SU-DHL-6 (cell line): Measurements from ENCODE around the gene ACTN4.

Experiments used
- H2AFZ ChIP-seq: fragments of 200-600 bp; sonication (generic); 2 replicates; pipeline ENCODE4 v1.6.1; 2014; ENCODE audit warnings: low read depth, mild to moderate bottlenecking, moderate library complexity, mixed read lengths, antibody characterized with exemption, low read length; ENCODE audit not compliant: severe bottlenecking
- H3F3A ChIP-seq: fragments of 200-600 bp; shearing (Covaris generic); 2 replicates; pipeline ENCODE4 v1.6.0; 2016; ENCODE audit warnings: antibody characterized with exemption, mild to moderate bottlenecking; ENCODE audit not compliant: insufficient read depth
- H3K27ac ChIP-seq: fragments of 200-600 bp; sonication (generic); 2 replicates; pipeline ENCODE4 v1.5.1; 2016; ENCODE audit warnings: low read depth, mild to moderate bottlenecking, low read length, moderate library complexity, mixed read lengths
- H3K27me3 ChIP-seq: fragments of 200-600 bp; sonication (generic), shearing (Covaris generic); 2 replicates; pipeline ENCODE4 v1.6.0; 2014; ENCODE audit warnings: mild to moderate bottlenecking, low read length
- H3K36me3 ChIP-seq: fragments of 200-600 bp; sonication (generic); 2 replicates; pipeline ENCODE4 v1.6.1; 2014; ENCODE audit warnings: mild to moderate bottlenecking, low read length, mixed read lengths
- H3K4me2 ChIP-seq: fragments of 300-600, 200-600 bp; shearing (Covaris generic), sonication (generic); 2 replicates; pipeline ENCODE4 v1.6.0; 2014; ENCODE audit warnings: low read length, low read depth, mild to moderate bottlenecking; ENCODE audit not compliant: poor library complexity, severe bottlenecking
- H3K4me3 ChIP-seq: fragments of 200-600 bp; sonication (generic); 2 replicates; pipeline ENCODE4 v1.5.1; 2014; ENCODE audit warnings: antibody characterized with exemption, low read length, mild to moderate bottlenecking, mixed read lengths; ENCODE audit not compliant: insufficient read depth, poor library complexity, severe bottlenecking
- H3K79me2 ChIP-seq: fragments of 200-600 bp; sonication (generic); 2 replicates; pipeline ENCODE4 v1.6.1; 2014; ENCODE audit warnings: mild to moderate bottlenecking, low read length, moderate library complexity; ENCODE audit not compliant: insufficient read depth
- H3K9ac ChIP-seq: fragments of 200-600 bp; sonication (generic); 2 replicates; pipeline ENCODE4 v1.7.0; 2014; ENCODE audit warnings: mild to moderate bottlenecking, low read length
- H3K9me2 ChIP-seq: fragments of 200-600 bp; sonication (generic); replicated peaks from 2 replicates; pipeline ENCODE4 v1.6.1; 2014; ENCODE audit warnings: low read length; ENCODE audit not compliant: insufficient read depth
- H3K9me3 ChIP-seq: fragments of 200-600 bp; sonication (generic); 2 replicates; pipeline ENCODE4 v1.6.1; 2014; ENCODE audit warnings: low read length, mixed read lengths; ENCODE audit not compliant: insufficient read depth
- H4K20me1 ChIP-seq: fragments of 200-600 bp; sonication (generic); 2 replicates; pipeline ENCODE4 v1.6.1; 2014; ENCODE audit warnings: low read depth, mild to moderate bottlenecking, antibody characterized with exemption, low read length, moderate library complexity, mixed read lengths
- CTCF ChIP-seq: fragments of 200-600 bp; sonication (generic); IDR thresholded peaks from one replicate; pipeline ENCODE4 v1.5.1; 2017; ENCODE audit warnings: antibody characterized with exemption, mild to moderate bottlenecking, low read length, moderate library complexity; ENCODE audit not compliant: insufficient read depth, poor library complexity, severe bottlenecking
- EZH2phosphoT487 ChIP-seq: fragments of 200-600 bp; sonication (generic), shearing (Covaris generic); conservative IDR thresholded peaks from 2 replicates; pipeline ENCODE4 v1.6.1; 2018; ENCODE audit warnings: mild to moderate bottlenecking, antibody characterized with exemption, low read length, moderate library complexity, mixed read lengths

ACTN4 gene

GRCh38 chr19:38654628-38655055, 7.2 kb downstream of the ACTN4 start:
- Histone ChIP-seq H3K9ac (no peak overlapping the region), H4K20me1 (peaks cover 15% of the 10 kb centered on the region; the same call in 1 of the 2 replicates), H3K4me2 (no peak overlapping the region), H3K9me2 (no peaks in the 10 kb centered on the region), H3K79me2 (peaks cover 100% of the 10 kb centered on the region), H2AFZ (no peak overlapping the region), H3K9me3 (no peaks in the 10 kb centered on the region), H3K27me3 (no peaks in the 10 kb centered on the region), H3K36me3 (no peaks in the 10 kb centered on the region; the same call in 1 of the 2 replicates), H3K4me3 (no peak overlapping the region), H3F3A (no peaks in the 10 kb centered on the region), H3K27ac (no peak overlapping the region)
- TF ChIP-seq EZH2phosphoT487 (no peak), CTCF (no peak)

GRCh38 chr19:38655148-38655824, 7.8 kb downstream of the ACTN4 start:
- no peak for TF ChIP-seq EZH2phosphoT487
- no peak for TF ChIP-seq CTCF
- Histone ChIP-seq H3K27ac (no peak overlapping the region), H3K9me3 (no peaks in the 10 kb centered on the region), H3K36me3 (no peaks in the 10 kb centered on the region; the same call in 1 of the 2 replicates), H2AFZ (no peak overlapping the region), H3K4me2 (no peak overlapping the region), H3K79me2 (peaks cover 100% of the 10 kb centered on the region), H3K9me2 (no peaks in the 10 kb centered on the region), H3F3A (no peaks in the 10 kb centered on the region), H3K27me3 (no peaks in the 10 kb centered on the region), H3K4me3 (no peak overlapping the region), H4K20me1 (peaks cover 15% of the 10 kb centered on the region; the same call in 1 of the 2 replicates), H3K9ac (no peak overlapping the region)

- no peak for TF ChIP-seq CTCF
- TF ChIP-seq EZH2phosphoT487: no peak
- Histone ChIP-seq H3K27ac (no peak overlapping the region), H3K9ac (no peak overlapping the region), H3K4me2 (no peak overlapping the region), H4K20me1 (peaks cover 15% of the 10 kb centered on the region; the same call in 1 of the 2 replicates), H3K36me3 (no peaks in the 10 kb centered on the region; the same call in 1 of the 2 replicates), H2AFZ (no peak overlapping the region), H3K79me2 (peaks cover 100% of the 10 kb centered on the region), H3F3A (no peaks in the 10 kb centered on the region), H3K27me3 (no peaks in the 10 kb centered on the region), H3K9me3 (no peaks in the 10 kb centered on the region), H3K4me3 (no peak overlapping the region), H3K9me2 (no peaks in the 10 kb centered on the region)
Observed at GRCh38 chr19:38656171-38656981, 8.9 kb downstream of the ACTN4 start.
